Activated CD8-positive, alpha-beta T cell treated with anti-CD3 and anti-CD28 coated beads for 36 hours (primary cell): Measurements from ENCODE around the gene AHCYL2. TPM values are rescaled to one million over a fixed set of nuclear protein-coding genes. Genes with fewer than 3 reads are reported as not detected.
A peak's percentile ranks its signal among the peaks of the same experiment; 100 is the strongest.

Source experiments
- ATAC-seq: fragments of 200-7000 bp; cut with Tn5 transposase; one replicate; pipeline ENCODE4 v1.10.0; 2021; ENCODE audit warnings: mild to moderate bottlenecking, moderate library complexity
- CTCF ChIA-PET: fragments of 350-600 bp; sonication (Branson Sonifier 250); formaldehyde crosslinking; loops from one replicate; lab custom pipeline; 2021; ENCODE audit warnings: antibody characterized with exemption; lab: Charles Lee
- POLR2A ChIA-PET: fragments of 350-600 bp; sonication (Branson Sonifier 250); formaldehyde crosslinking; loops from one replicate; lab custom pipeline; 2021; ENCODE audit warnings: antibody characterized with exemption; lab: Charles Lee
- DNase-seq: peaks from one replicate; pipeline ENCODE4 v3.0.0-alpha.2; 2020
- H3K27ac Mint-ChIP-seq: one replicate; pipeline ENCODE4 v1.8.0; 2021; ENCODE audit warnings: mild to moderate bottlenecking, mixed read lengths
- H3K27me3 Mint-ChIP-seq: one replicate; pipeline ENCODE4 v1.8.0; 2021; ENCODE audit warnings: mixed read lengths
- H3K36me3 Mint-ChIP-seq: one replicate; pipeline ENCODE4 v1.8.0; 2021; ENCODE audit warnings: low read depth, mixed read lengths
- H3K4me1 Mint-ChIP-seq: one replicate; pipeline ENCODE4 v1.8.0; 2021; ENCODE audit warnings: low read depth, mixed read lengths
- H3K4me3 Mint-ChIP-seq: one replicate; pipeline ENCODE4 v1.8.0; 2021; ENCODE audit warnings: mild to moderate bottlenecking, moderate library complexity, mixed read lengths
- H3K9me3 Mint-ChIP-seq: one replicate; pipeline ENCODE4 v1.8.0; 2021; ENCODE audit warnings: mixed read lengths
- intact Hi-C: fragments of 100-400 bp; cut with micrococcal nuclease; formaldehyde crosslinking; loops from one replicate; pipeline ENCODE4 v1.10.0; 2022
- total RNA-seq, 2 experiments: library from RNA; stranded (reverse); gene quantifications; one replicate each; pipeline ENCODE4 v1.2.3, GENCODE V29; 2021
- TF ChIP-seq, protein P1 (sequence below): fragments of 200-600 bp; IDR thresholded peaks from one replicate; pipeline ENCODE4 v1.8.0; 2022; ENCODE audit warnings: antibody characterized with exemption, mild to moderate bottlenecking

The AHCYL2 gene
- total RNA-seq, 2 experiments from 2014 or later: 8.1 to 9.6 TPM

DNA sequence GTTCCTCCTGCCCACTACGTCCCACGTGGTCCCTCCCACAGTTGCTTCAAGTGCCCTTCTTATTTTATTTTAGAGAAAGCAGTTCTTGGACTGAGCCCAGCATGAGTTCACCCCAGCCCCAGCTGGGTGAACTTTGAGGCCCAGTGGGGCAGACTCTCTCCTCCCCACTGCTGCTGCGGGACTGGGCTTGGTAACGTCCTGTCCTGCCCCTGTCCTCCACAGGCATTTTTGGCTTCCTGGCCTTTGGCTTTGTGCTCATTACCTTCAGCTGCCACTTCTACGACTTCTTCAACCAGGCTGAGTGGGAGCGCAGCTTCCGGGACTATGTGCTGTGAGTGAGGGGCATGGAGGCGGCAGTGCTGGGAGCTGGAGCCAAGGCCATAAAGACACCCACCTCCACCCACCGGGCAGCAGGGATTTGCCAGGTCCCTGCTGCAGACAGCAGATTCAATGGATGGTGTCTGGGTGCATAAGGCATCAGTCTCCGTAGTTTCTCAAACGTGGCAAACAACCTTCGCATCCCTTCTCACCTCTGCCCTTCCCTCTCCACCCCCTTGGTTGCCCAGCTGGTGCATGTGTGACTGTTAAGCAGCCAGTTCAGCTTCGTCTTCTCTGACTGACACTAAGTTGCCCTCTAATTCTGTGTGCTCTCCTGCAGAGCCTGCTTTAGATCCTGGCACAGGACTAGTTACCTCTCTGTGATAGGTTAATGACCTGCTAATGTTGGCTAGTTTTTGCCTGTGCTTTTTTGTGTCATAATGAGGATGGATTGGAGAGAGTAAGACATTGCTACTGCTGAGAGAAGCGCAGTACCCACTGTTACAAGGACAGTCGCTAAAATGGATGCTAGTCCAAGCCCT, 15.5 kb upstream of the AHCYL2 start:
- Mint-ChIP-seq H3K4me1 (no peaks in the 10 kb centered on the region), H3K27me3 (no peaks in the 10 kb centered on the region), H3K9me3 (no peaks in the 10 kb centered on the region), H3K4me3 (no peak overlapping the region), H3K36me3 (no peaks in the 10 kb centered on the region), H3K27ac (no peak overlapping the region)
- ATAC-seq (no peak), DNase-seq (no peak)
- POLR2A ChIA-PET: interaction anchor here (0.6 kb wide), 1 partner anchor 41 kb away, joined by 3 read pairs; no protein-coding TSS in a partner anchor
- CTCF ChIA-PET: interaction anchor here (0.5 to 9.0 kb wide), 13 partner anchors 10 to 364 kb away, joined by 3 to 198 read pairs (median 4); partner anchors contain the start of gene AHCYL2
- intact Hi-C loops: no loop called here
- TF ChIP-seq, protein P1, sequence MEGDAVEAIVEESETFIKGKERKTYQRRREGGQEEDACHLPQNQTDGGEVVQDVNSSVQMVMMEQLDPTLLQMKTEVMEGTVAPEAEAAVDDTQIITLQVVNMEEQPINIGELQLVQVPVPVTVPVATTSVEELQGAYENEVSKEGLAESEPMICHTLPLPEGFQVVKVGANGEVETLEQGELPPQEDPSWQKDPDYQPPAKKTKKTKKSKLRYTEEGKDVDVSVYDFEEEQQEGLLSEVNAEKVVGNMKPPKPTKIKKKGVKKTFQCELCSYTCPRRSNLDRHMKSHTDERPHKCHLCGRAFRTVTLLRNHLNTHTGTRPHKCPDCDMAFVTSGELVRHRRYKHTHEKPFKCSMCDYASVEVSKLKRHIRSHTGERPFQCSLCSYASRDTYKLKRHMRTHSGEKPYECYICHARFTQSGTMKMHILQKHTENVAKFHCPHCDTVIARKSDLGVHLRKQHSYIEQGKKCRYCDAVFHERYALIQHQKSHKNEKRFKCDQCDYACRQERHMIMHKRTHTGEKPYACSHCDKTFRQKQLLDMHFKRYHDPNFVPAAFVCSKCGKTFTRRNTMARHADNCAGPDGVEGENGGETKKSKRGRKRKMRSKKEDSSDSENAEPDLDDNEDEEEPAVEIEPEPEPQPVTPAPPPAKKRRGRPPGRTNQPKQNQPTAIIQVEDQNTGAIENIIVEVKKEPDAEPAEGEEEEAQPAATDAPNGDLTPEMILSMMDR: no peak

DNA sequence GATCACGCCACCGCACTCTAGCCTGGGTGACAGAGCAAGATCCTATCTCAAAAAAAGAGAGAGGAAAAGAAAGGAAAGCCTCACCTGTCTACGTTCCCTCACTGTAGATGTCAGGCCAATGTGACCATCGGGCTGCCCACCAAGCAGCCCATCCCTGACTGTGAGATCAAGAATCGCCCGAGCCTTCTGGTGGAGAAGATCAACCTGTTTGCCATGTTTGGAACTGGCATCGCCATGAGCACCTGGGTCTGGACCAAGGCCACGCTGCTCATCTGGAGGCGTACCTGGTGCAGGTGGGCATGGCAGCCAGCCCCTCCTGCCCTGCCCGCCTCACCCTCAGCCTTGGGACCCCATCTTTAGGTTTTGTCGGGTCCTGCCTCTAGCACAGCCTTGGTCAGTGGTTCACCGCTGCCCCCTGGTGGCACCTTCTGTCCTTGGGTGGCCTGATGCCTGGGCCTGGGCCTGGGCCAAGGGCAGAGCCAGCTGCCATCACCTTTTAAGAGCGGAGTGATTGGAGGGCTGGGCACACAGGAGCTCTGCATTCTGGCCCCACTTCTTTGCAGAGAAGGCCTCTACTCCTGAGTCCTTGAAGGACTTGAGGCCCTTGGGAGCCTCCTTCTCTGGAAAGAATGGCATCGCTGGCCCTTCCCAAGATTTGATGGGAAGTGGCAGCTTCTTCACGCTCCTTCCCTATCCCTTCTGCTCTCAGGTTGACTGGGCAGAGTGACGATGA, 14.4 kb upstream of the AHCYL2 start:
- no peaks in the 10 kb centered on the region for H3K4me1 Mint-ChIP-seq
- H3K27ac Mint-ChIP-seq: no peak overlapping the region
- peak; percentile 88 for DNase-seq
- POLR2A ChIA-PET: interaction anchor here (0.9 to 1.3 kb wide), 2 partner anchors 29 to 41 kb away, joined by 3 read pairs; no protein-coding TSS in a partner anchor
- peak; percentile 94 for ATAC-seq
- no peak overlapping the region for H3K4me3 Mint-ChIP-seq
- intact Hi-C loops: loop anchor here (1.0 kb wide), 1 partner anchor 46 kb away; no protein-coding TSS in a partner anchor
- TF ChIP-seq, protein P1: peak; percentile 86
- no peaks in the 10 kb centered on the region for H3K27me3 Mint-ChIP-seq
- no peaks in the 10 kb centered on the region for H3K9me3 Mint-ChIP-seq
- H3K36me3 Mint-ChIP-seq: no peaks in the 10 kb centered on the region
- CTCF ChIA-PET: interaction anchor here (0.6 to 9.0 kb wide), 26 partner anchors 9 to 327 kb away, joined by 3 to 198 read pairs (median 4); partner anchors contain the start of genes AHCYL2 and SMO

DNA sequence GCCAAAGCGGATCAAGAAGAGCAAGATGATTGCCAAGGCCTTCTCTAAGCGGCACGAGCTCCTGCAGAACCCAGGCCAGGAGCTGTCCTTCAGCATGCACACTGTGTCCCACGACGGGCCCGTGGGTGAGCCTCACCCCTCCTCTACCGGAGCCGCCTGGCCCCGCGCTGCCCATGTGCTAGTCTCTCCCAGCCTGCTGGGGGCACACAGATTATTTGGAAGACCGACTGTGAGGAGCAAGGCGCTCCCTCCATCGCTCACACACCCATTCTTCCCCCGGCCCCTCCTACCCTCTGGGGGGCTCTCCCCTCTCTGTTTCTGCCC, 13.9 kb upstream of the AHCYL2 start:
- ChIA-PET CTCF (interaction anchor here (0.6 to 9.0 kb wide), 24 partner anchors 8 to 327 kb away, joined by 3 to 198 read pairs (median 4); partner anchors contain the start of genes AHCYL2 and SMO), POLR2A (interaction anchor here (0.9 to 1.3 kb wide), 2 partner anchors 30 to 42 kb away, joined by 3 read pairs; no protein-coding TSS in a partner anchor)
- Mint-ChIP-seq H3K27me3 (no peaks in the 10 kb centered on the region), H3K9me3 (no peaks in the 10 kb centered on the region), H3K4me3 (no peak overlapping the region), H3K27ac (no peak overlapping the region), H3K36me3 (no peaks in the 10 kb centered on the region), H3K4me1 (no peaks in the 10 kb centered on the region)
- DNase-seq (no peak), ATAC-seq (no peak)
- TF ChIP-seq, protein P1: no peak
- intact Hi-C loops: loop anchor here (1.0 kb wide), 1 partner anchor 47 kb away; no protein-coding TSS in a partner anchor

DNA sequence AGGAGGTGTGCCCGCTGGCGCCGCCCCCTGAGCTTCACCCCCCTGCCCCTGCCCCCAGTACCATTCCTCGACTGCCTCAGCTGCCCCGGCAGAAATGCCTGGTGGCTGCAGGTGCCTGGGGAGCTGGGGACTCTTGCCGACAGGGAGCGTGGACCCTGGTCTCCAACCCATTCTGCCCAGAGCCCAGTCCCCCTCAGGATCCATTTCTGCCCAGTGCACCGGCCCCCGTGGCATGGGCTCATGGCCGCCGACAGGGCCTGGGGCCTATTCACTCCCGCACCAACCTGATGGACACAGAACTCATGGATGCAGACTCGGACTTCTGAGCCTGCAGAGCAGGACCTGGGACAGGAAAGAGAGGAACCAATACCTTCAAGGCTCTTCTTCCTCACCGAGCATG, 12.7 kb upstream of the AHCYL2 start:
- Mint-ChIP-seq H3K27ac (no peak overlapping the region), H3K36me3 (no peaks in the 10 kb centered on the region), H3K27me3 (no peaks in the 10 kb centered on the region), H3K4me3 (no peak overlapping the region), H3K4me1 (no peaks in the 10 kb centered on the region), H3K9me3 (no peaks in the 10 kb centered on the region)
- no peak for ATAC-seq
- DNase-seq: no peak
- TF ChIP-seq, protein P1: no peak
- ChIA-PET CTCF (interaction anchor here (1.3 to 9.0 kb wide), 3 partner anchors 10 to 77 kb away, joined by 3 to 198 read pairs (median 5); no protein-coding TSS in a partner anchor), POLR2A (no interaction called here)
- intact Hi-C loops: no loop called here
